Measurements from ENCODE around the gene GAS2L1. TPM values are rescaled to one million over a fixed set of nuclear protein-coding genes. Genes with fewer than 3 reads are reported as not detected.

The GAS2L1 gene
- total RNA-seq, 2 experiments from 2014 or later: 1.1 to 1.4 TPM

DNA sequence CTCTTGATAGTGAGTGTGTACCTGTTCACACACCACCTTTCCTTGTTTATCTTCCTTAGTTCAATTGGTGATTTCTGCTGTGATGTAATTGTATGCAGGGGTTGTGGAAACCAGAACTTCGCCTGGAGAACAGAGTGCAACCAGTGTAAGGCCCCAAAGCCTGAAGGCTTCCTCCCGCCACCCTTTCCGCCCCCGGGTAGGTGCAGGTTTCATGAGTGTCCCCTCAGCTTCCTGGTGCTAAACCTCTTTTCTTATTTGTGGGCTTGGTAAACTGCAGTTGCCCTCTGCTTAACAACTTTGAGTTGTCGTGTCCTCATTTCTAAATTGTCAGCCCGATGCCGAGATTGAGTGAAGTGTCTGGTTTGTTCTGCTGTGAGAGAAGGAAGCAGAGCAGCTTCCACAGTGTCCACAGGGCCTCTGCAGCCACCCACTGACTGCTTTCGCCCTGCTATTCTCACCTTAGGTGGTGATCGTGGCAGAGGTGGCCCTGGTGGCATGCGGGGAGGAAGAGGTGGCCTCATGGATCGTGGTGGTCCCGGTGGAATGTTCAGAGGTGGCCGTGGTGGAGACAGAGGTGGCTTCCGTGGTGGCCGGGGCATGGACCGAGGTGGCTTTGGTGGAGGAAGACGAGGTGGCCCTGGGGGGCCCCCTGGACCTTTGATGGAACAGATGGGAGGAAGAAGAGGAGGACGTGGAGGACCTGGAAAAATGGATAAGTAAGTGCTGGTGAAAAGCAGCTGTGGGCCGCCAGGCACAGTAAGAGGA, 7.1 kb upstream of the GAS2L1 start:
- Mint-ChIP-seq H3K4me1 (no peaks in the 10 kb centered on the region), H3K27ac (peak overlapping the region; percentile 25), H3K9me3 (no peaks in the 10 kb centered on the region), H3K36me3 (peaks cover 33% of the 10 kb centered on the region), H3K4me3 (no peak overlapping the region), H3K27me3 (no peaks in the 10 kb centered on the region)
- no peak for DNase-seq

GRCh38 chr22:29300467-29300806, 6.0 kb upstream of the GAS2L1 start:
- Mint-ChIP-seq H3K27ac (peak overlapping the region; percentile 51), H3K9me3 (no peaks in the 10 kb centered on the region), H3K36me3 (peaks cover 33% of the 10 kb centered on the region), H3K4me3 (no peak overlapping the region), H3K4me1 (no peaks in the 10 kb centered on the region), H3K27me3 (peaks cover 7% of the 10 kb centered on the region)
- DNase-seq: no peak

- H3K9me3 Mint-ChIP-seq: no peaks in the 10 kb centered on the region
- DNase-seq: no peak
- peak overlapping the region; percentile 12 for H3K27ac Mint-ChIP-seq
- H3K36me3 Mint-ChIP-seq: peaks cover 30% of the 10 kb centered on the region
- no peak overlapping the region for H3K4me3 Mint-ChIP-seq
- H3K27me3 Mint-ChIP-seq: peaks cover 12% of the 10 kb centered on the region
- H3K4me1 Mint-ChIP-seq: peaks cover 1% of the 10 kb centered on the region
Measured at GRCh38 chr22:29300807-29301601, 5.4 kb upstream of the GAS2L1 start.

GRCh38 chr22:29301716-29302401, 4.6 kb upstream of the GAS2L1 start:
- Mint-ChIP-seq H3K36me3 (peaks cover 30% of the 10 kb centered on the region), H3K4me1 (peaks cover 5% of the 10 kb centered on the region), H3K27ac (peak overlapping the region; percentile 34), H3K9me3 (no peaks in the 10 kb centered on the region), H3K27me3 (peaks cover 17% of the 10 kb centered on the region), H3K4me3 (no peak overlapping the region)
- DNase-seq: no peak

- no peaks in the 10 kb centered on the region for H3K9me3 Mint-ChIP-seq
- H3K4me3 Mint-ChIP-seq: no peak overlapping the region
- H3K4me1 Mint-ChIP-seq: peaks cover 6% of the 10 kb centered on the region
- H3K36me3 Mint-ChIP-seq: peaks cover 26% of the 10 kb centered on the region
- peaks cover 17% of the 10 kb centered on the region for H3K27me3 Mint-ChIP-seq
- peak overlapping the region; percentile 34 for H3K27ac Mint-ChIP-seq
- DNase-seq: no peak
Measured at GRCh38 chr22:29302402-29302680, 4.1 kb upstream of the GAS2L1 start.

DNA sequence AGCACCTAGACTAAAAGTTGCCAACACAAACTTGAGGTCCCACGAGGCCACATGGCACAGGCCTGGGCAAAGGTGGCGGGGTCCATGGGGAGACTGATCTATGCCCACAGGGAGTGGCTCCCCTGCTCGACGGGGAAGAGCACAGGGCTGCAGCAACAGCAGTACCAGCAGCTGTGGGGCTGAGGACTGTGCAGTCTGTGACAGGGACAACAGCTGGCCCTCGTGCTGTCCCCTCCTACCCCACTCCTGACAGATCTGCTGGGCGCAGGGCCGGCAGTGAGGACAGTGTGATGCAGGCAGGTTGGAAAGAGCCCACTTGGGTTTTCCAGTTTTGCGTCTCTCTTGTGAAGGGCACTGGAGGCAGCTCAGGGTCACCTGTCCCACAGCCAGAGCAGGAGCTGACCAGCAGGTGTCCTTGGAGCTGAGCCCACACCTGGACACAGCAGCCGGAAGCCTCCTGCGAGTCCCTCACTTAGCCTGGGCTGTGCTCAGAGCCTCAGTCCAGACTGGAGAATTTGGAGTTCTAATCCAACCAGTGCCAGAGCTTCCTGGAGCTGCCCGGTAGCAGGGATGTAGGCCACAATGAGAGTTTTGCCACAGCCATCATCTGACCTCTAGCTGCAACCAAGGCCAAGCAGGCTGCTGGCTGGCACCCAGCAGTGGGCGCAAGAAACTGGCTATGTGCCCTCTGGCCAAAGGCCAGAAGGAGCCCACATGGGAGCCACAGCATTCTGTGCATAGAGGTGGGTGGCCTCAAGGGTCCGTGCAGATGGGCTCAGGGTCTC, 3.6 kb upstream of the GAS2L1 start:
- DNase-seq: no peak
- Mint-ChIP-seq H3K9me3 (no peaks in the 10 kb centered on the region), H3K4me3 (no peak overlapping the region), H3K27ac (no peak overlapping the region), H3K36me3 (peaks cover 21% of the 10 kb centered on the region), H3K27me3 (peaks cover 17% of the 10 kb centered on the region), H3K4me1 (peaks cover 9% of the 10 kb centered on the region)

DNA sequence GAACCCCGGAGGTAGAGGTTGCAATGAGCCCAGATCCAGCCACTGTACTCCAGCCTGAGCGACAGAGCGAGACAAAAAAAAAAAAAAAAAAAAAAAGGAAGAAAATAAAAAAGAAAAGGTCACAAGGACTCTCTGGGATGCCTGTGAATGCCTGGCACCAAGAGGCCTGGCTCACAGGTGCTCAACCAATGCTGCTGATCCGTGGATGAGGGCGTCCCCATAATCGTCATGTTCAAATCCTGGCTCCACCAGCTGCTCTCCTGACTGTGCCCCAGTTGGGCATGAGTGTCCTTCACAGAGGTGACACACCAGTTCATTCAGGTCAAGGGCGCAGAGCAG, 645 bp upstream of the GAS2L1 start:
- no peak for DNase-seq
- Mint-ChIP-seq H3K9me3 (no peaks in the 10 kb centered on the region), H3K27me3 (peaks cover 17% of the 10 kb centered on the region), H3K4me1 (peaks cover 17% of the 10 kb centered on the region), H3K36me3 (peaks cover 4% of the 10 kb centered on the region), H3K4me3 (peak overlapping the region; percentile 62), H3K27ac (no peak overlapping the region)

- no peak for DNase-seq
- Mint-ChIP-seq H3K4me1 (peaks cover 21% of the 10 kb centered on the region), H3K27ac (no peak overlapping the region)
Measured at GRCh38 chr22:29306835-29307595, 565 bp downstream of the GAS2L1 start.

DNA sequence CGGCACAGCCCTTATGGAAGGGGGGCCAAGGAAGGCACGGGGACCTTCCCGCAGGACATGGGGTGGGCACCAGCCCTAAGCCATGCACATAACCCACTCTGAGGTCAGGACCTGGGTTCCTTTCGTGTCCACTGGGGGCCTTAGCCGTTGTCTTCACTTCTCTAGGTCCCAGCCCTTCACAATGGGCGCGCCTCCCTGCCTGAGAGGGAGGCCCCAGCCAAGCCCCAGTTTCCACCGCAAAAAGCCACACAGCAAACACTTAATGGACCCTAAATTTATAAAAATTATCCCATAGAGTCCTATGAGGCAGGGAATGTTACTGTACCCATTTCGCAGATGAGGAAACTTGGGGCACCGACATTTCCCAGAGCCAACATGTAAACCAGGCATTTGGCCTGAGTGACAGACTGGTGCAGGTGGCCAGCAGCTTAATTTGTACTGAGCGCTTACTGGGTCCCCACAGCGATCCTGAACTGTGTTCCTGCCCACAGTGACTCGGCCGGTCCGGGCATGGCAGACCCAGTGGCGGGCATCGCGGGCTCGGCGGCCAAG, 1.2 kb downstream of the GAS2L1 start:
- Mint-ChIP-seq H3K27ac (no peak overlapping the region), H3K27me3 (peaks cover 25% of the 10 kb centered on the region), H3K4me3 (peak overlapping the region; percentile 63), H3K36me3 (no peaks in the 10 kb centered on the region), H3K9me3 (no peaks in the 10 kb centered on the region), H3K4me1 (peaks cover 21% of the 10 kb centered on the region)
- DNase-seq: no peak

More at GRCh38 chr22:29306835-29307595, 565 bp downstream of the GAS2L1 start:
- Mint-ChIP-seq H3K27me3 (peaks cover 19% of the 10 kb centered on the region), H3K9me3 (no peaks in the 10 kb centered on the region), H3K36me3 (no peaks in the 10 kb centered on the region), H3K4me3 (peak overlapping the region; percentile 63)

DNA sequence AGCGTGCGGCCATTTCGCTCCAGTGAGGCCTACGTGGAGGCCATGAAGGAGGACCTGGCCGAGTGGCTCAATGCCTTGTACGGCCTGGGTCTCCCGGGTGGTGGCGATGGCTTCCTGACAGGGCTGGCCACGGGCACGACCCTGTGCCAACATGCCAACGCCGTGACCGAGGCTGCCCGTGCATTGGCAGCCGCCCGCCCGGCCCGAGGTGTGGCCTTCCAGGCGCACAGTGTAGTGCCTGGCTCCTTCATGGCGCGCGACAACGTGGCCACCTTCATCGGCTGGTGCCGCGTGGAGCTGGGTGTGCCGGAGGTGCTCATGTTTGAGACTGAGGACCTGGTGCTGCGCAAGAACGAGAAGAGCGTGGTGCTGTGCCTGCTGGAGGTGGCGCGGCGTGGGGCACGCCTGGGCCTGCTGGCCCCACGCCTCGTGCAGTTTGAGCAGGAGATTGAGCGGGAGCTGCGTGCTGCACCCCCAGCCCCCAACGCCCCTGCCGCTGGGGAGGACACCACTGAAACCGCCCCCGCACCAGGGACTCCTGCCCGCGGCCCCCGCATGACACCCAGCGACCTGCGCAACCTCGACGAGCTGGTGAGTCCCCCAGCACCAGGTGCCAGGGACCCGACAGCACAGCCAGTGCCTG, 1.8 kb downstream of the GAS2L1 start:
- H3K27ac Mint-ChIP-seq: no peak overlapping the region
- no peak for DNase-seq
- peaks cover 31% of the 10 kb centered on the region for H3K27me3 Mint-ChIP-seq
- H3K4me1 Mint-ChIP-seq: peaks cover 23% of the 10 kb centered on the region
- no peaks in the 10 kb centered on the region for H3K36me3 Mint-ChIP-seq
- H3K9me3 Mint-ChIP-seq: no peaks in the 10 kb centered on the region
- no peak overlapping the region for H3K4me3 Mint-ChIP-seq

DNA sequence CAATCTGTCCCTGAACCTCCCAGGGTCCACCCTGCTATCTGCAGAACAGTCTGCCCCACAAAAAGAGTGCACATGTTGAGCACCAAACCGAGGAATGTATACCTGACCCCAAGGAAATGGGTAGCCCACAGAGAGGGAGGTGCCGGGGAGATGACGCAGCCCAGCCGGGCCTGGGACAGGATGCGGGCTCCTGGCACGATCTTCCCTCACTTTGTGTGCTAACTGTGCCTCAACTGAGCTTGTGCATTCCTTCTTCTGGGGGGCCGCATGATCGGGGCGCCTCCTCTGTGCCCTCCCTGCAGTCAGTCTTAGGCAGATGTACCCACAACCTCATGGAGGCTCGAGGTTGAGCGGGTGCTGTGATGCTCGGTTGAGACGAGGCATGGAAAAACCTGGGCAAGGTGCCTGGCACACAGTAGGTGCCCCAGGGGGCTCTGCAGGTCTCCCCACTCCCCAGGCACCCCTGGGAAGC, 2.4 kb downstream of the GAS2L1 start:
- Mint-ChIP-seq H3K27me3 (peaks cover 37% of the 10 kb centered on the region), H3K4me1 (peaks cover 27% of the 10 kb centered on the region), H3K27ac (no peak overlapping the region), H3K36me3 (no peaks in the 10 kb centered on the region), H3K4me3 (no peak overlapping the region), H3K9me3 (no peaks in the 10 kb centered on the region)
- peak; percentile 54 for DNase-seq

DNA sequence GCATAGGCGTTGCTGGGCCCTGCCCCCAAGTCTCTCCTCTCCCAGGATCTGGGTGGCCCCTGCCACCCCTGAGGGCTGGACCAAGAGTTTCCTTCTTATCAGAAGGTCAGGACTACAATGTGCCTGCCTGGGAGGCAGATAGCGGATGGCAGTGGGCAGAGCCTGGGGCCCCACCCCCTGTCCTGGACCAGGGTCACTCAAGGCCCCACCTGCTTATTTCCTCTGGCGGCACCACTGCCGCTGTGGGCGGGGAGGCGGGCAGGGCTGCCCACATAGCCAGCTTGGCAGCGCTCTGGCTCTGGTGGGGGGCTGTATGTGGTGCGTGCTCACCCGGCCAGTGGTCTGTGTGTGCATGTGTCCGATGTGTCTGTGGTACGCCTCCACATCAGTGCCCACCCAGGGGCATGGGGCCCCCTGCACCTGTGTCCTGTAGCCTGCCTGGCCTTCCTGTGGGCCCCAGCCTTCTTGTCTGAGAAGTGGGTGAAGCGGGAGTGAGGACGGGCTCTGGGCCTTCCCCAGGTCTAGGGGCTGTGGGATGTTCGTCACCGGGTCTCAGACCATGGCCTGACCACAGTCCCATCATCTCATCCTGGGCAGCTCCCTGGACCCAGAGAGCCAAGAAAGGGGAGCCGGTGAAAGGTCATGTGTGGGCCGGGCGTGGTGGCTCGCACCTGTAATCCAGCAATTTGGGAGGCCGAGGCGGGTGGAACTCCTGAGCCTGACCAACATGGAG, 3.0 kb downstream of the GAS2L1 start:
- Mint-ChIP-seq H3K36me3 (no peaks in the 10 kb centered on the region), H3K4me1 (peaks cover 33% of the 10 kb centered on the region), H3K27ac (no peak overlapping the region), H3K9me3 (no peaks in the 10 kb centered on the region), H3K27me3 (peaks cover 44% of the 10 kb centered on the region), H3K4me3 (no peak overlapping the region)
- DNase-seq: no peak

All from activated naive CD8-positive, alpha-beta T cell treated with anti-CD3 and anti-CD28 coated beads for 36 hours (primary cell).